PFSK-1 (cell line): ENCODE results near the gene CBL.

Source experiments
- FOXP2 ChIP-seq: optimal IDR thresholded peaks from 2 replicates; pipeline ENCODE3; 2011; ENCODE audit warnings: borderline replicate concordance, control low read depth, inconsistent platforms; ENCODE audit not compliant: insufficient read depth; ENCODE audit errors: extremely low read length, extremely low read depth
- POLR2AphosphoS5 ChIP-seq: IDR thresholded peaks from 2 replicates; pipeline ENCODE4 v1.6.1; 2012; ENCODE audit warnings: low read depth, mild to moderate bottlenecking, control low read depth, low read length, moderate library complexity
- REST ChIP-seq, 2 experiments: IDR thresholded peaks; 2 replicates each; pipeline versions ENCODE4 v1.6.1 to v1.8.0; 2011 to 2012; ENCODE audit warnings: low read depth in 2 of 2, low read length in 2 of 2, control low read depth in 1 of 2, inconsistent platforms in 1 of 2, mild to moderate bottlenecking in 1 of 2, moderate library complexity in 1 of 2; ENCODE audit not compliant: insufficient read depth in 1 of 2
- TAF1 ChIP-seq: IDR thresholded peaks from 2 replicates; pipeline ENCODE4 v1.6.1; 2012; ENCODE audit warnings: low read length, control low read depth, borderline replicate concordance; ENCODE audit not compliant: insufficient read depth

DNA sequence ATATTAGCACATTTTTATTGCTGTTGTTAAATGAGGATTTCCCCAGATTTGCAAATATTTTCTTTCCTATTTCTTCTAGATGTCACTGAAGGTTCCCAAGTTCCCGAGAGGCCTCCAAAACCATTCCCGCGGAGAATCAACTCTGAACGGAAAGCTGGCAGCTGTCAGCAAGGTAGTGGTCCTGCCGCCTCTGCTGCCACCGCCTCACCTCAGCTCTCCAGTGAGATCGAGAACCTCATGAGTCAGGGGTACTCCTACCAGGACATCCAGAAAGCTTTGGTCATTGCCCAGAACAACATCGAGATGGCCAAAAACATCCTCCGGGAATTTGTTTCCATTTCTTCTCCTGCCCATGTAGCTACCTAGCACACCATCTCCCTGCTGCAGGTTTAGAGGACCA lies 93.3 kb downstream of the CBL start:
- TF ChIP-seq TAF1 (no peak), POLR2AphosphoS5 (no peak), REST (IDR thresholded peaks at IDR 0.05; ENCODE audit: insufficient read depth in 1 of 2, low read depth in 2 of 2, low read length in 2 of 2) (no peak), FOXP2 (no peak)
